CD8-positive, alpha-beta memory T cell (primary cell): Measurements from ENCODE around the gene TSEN2. TPM values are rescaled to one million over a fixed set of nuclear protein-coding genes. Genes with fewer than 3 reads are reported as not detected.
A peak's percentile ranks its signal among the peaks of the same experiment; 100 is the strongest.

Experiments
- CTCF ChIA-PET: fragments of 350-600 bp; sonication (Branson Sonifier 250); formaldehyde crosslinking; loops from one replicate; lab custom pipeline; 2021; ENCODE audit warnings: antibody characterized with exemption; lab: Charles Lee
- POLR2A ChIA-PET: fragments of 350-600 bp; sonication (Branson Sonifier 250); formaldehyde crosslinking; loops from one replicate; lab custom pipeline; 2021; ENCODE audit warnings: antibody characterized with exemption; lab: Charles Lee
- DNase-seq, 5 donors: peaks; one replicate each; pipeline versions ENCODE4 v3.0.0 to v3.0.0-alpha.2; 2020 to 2022; ENCODE audit warnings: mixed read lengths in 1 of 5
- H3K27ac ChIP-seq: one replicate; pipeline ENCODE4 v1.7.0; 2013; ENCODE audit warnings: low read depth, mild to moderate bottlenecking, low read length, moderate library complexity
- H3K27me3 ChIP-seq: 2 replicates; pipeline ENCODE4 v1.7.0; 2013; ENCODE audit warnings: low read length, mild to moderate bottlenecking; ENCODE audit not compliant: insufficient read depth, poor library complexity, severe bottlenecking
- H3K36me3 ChIP-seq: 2 replicates; pipeline ENCODE4 v1.7.0; 2013; ENCODE audit warnings: mild to moderate bottlenecking, low read length, moderate library complexity; ENCODE audit not compliant: insufficient read depth
- H3K4me1 ChIP-seq: 2 replicates; pipeline ENCODE4 v1.7.0; 2013; ENCODE audit warnings: mild to moderate bottlenecking, low read length, moderate library complexity; ENCODE audit not compliant: insufficient read depth
- H3K4me3 ChIP-seq: 2 replicates; pipeline ENCODE4 v1.7.0; 2013; ENCODE audit warnings: mild to moderate bottlenecking, low read length
- H3K9me3 ChIP-seq: 2 replicates; pipeline ENCODE4 v1.7.0; 2013; ENCODE audit warnings: mild to moderate bottlenecking, low read length
- H3K27ac Mint-ChIP-seq, 8 donors: one replicate each; pipeline ENCODE4 v1.8.0; 2020 to 2021; ENCODE audit warnings: mixed read lengths in 8 of 8, mild to moderate bottlenecking in 6 of 8, inconsistent platforms in 3 of 8, moderate library complexity in 3 of 8
- H3K27me3 Mint-ChIP-seq, 2 donors: one replicate each; pipeline ENCODE4 v1.8.0; 2020 to 2021; ENCODE audit warnings: mixed read lengths in 2 of 2, mild to moderate bottlenecking in 1 of 2, moderate library complexity in 1 of 2
- H3K36me3 Mint-ChIP-seq, 3 donors: one replicate each; pipeline ENCODE4 v1.8.0; 2020 to 2021; ENCODE audit warnings: mixed read lengths in 3 of 3, inconsistent platforms in 1 of 3, mild to moderate bottlenecking in 1 of 3
- H3K4me1 Mint-ChIP-seq, 3 donors: one replicate each; pipeline ENCODE4 v1.8.0; 2020 to 2021; ENCODE audit warnings: mixed read lengths in 3 of 3, inconsistent platforms in 1 of 3, mild to moderate bottlenecking in 1 of 3
- H3K4me3 Mint-ChIP-seq, 7 donors: one replicate each; pipeline ENCODE4 v1.8.0; 2020 to 2021; ENCODE audit warnings: mixed read lengths in 7 of 7, mild to moderate bottlenecking in 6 of 7, moderate library complexity in 4 of 7, inconsistent platforms in 2 of 7
- H3K9me3 Mint-ChIP-seq, 5 donors: one replicate each; pipeline ENCODE4 v1.8.0; 2020 to 2022; ENCODE audit warnings: mixed read lengths in 5 of 5, mild to moderate bottlenecking in 3 of 5, moderate library complexity in 2 of 5, inconsistent platforms in 1 of 5
- polyA plus RNA-seq: library from polyadenylated mRNA; unstranded; fragments of 300-500 nt; fragmentation: Illumina TruSeq; gene quantifications from one replicate; pipeline ENCODE4 v1.2.3, GENCODE V29; 2021
- total RNA-seq, 2 experiments: library from RNA; stranded (reverse); gene quantifications; one replicate each; pipeline ENCODE4 v1.2.3, GENCODE V29; 2021

The TSEN2 gene
- total and polyA plus RNA-seq, 3 experiments from 2014 or later = 13.1 to 30.3 (median 29.8) TPM

- no peaks in the 10 kb centered on the region for H3K9me3 ChIP-seq
- peaks cover 0 to 4% (median 3%) of the 10 kb centered on the region in 5 donors for H3K9me3 Mint-ChIP-seq
- POLR2A ChIA-PET = no interaction called here
Observed at GRCh38 chr3:12579905-12580304, 95.6 kb downstream of the TSEN2 start.

GRCh38 chr3:12582730-12583129, 98.5 kb downstream of the TSEN2 start:
- Histone ChIP-seq H3K27ac (no peak overlapping the region), H3K27me3 (no peaks in the 10 kb centered on the region), H3K9me3 (no peaks in the 10 kb centered on the region), H3K4me1 (no peaks in the 10 kb centered on the region), H3K36me3 (peaks cover 34% of the 10 kb centered on the region), H3K4me3 (no peak overlapping the region)
- H3K27ac Mint-ChIP-seq = peak overlapping the region in 1 of 8 donors; percentile 2
- H3K36me3 Mint-ChIP-seq = peaks cover 12 to 93% (median 19%) of the 10 kb centered on the region in 3 donors
- no peaks in the 10 kb centered on the region for H3K27me3 Mint-ChIP-seq
- peaks cover 0 to 5% (median 0%) of the 10 kb centered on the region in 3 donors for H3K4me1 Mint-ChIP-seq
- ChIA-PET CTCF (no interaction called here), POLR2A (no interaction called here)
- no peak overlapping the region for H3K4me3 Mint-ChIP-seq
- H3K9me3 Mint-ChIP-seq = no peaks in the 10 kb centered on the region
- DNase-seq = no peak

More at GRCh38 chr3:12579905-12580304, 95.6 kb downstream of the TSEN2 start:
- Histone ChIP-seq H3K27me3 (no peaks in the 10 kb centered on the region), H3K4me1 (no peaks in the 10 kb centered on the region), H3K4me3 (no peak overlapping the region), H3K36me3 (peaks cover 48% of the 10 kb centered on the region), H3K27ac (no peak overlapping the region)
- peak overlapping the region in 3 of 8 donors; percentile 81 to 83 (median 82) for H3K27ac Mint-ChIP-seq
- H3K36me3 Mint-ChIP-seq = peaks cover 30 to 92% (median 34%) of the 10 kb centered on the region in 3 donors
- peaks cover 0 to 1% of the 10 kb centered on the region in 2 donors for H3K27me3 Mint-ChIP-seq
- H3K4me1 Mint-ChIP-seq = peaks cover 0 to 5% (median 3%) of the 10 kb centered on the region in 3 donors
- CTCF ChIA-PET = no interaction called here
- no peak for DNase-seq
- H3K4me3 Mint-ChIP-seq = no peak overlapping the region

Other genes with a start within 250 kb of the TSEN2 start
- under 1 TPM; 0.66 to 0.74 TPM for gene PPARG, start 195.4 kb upstream of the TSEN2 start, total RNA-seq
- gene PPARG, start 195.4 kb upstream of the TSEN2 start, polyA plus RNA-seq = not detected
- gene MKRN2OS, start 61.0 kb downstream of the TSEN2 start, total RNA-seq = not detected
- not detected for gene MKRN2OS, start 61.0 kb downstream of the TSEN2 start, polyA plus RNA-seq
- gene MKRN2, start 72.6 kb downstream of the TSEN2 start, total RNA-seq = 10 to 100 TPM; 30.0 to 33.6 TPM
- 51.6 TPM for gene MKRN2, start 72.6 kb downstream of the TSEN2 start, polyA plus RNA-seq
- gene RAF1, start 179.6 kb downstream of the TSEN2 start, total RNA-seq = 10 to 100 TPM; 89.4 to 90.9 TPM
- 73.1 TPM for gene RAF1, start 179.6 kb downstream of the TSEN2 start, polyA plus RNA-seq